K562 (cell line): ENCODE results near the gene CENPN. TPM values are rescaled to one million over a fixed set of nuclear protein-coding genes. Genes with fewer than 3 reads are reported as not detected.

ENCODE experiments used
- ATAC-seq: fragments of 200-7000 bp; cut with Tn5 transposase; 3 replicates; pipeline ENCODE4 v1.9.1; 2020; ENCODE audit warnings: moderate library complexity
- BruUV-seq: library from RNA; stranded (reverse); fragments of 400-500 nt; replicated peaks from 2 replicates; lab custom pipeline; 2021; lab: Mats Ljungman, UMichigan
- CTCF ChIA-PET: fragments of 300-600 bp; formaldehyde crosslinking; extraction: SDS; loops from one replicate; lab custom pipeline; 2021; ENCODE audit warnings: low intra/inter-chr PET ratio; lab: Yijun Ruan, JAX
- POLR2A ChIA-PET: fragments of 300-600, 350-650 bp; sonication (Branson Sonifier 250); formaldehyde crosslinking; extraction: SDS; loops from one replicate; lab custom pipeline; 2021; ENCODE audit warnings: antibody characterized with exemption, inconsistent platforms; lab: Yijun Ruan, JAX
- DNase-seq, 4 experiments: peaks; one replicate each; pipeline versions ENCODE4 v3.0.0 to v3.0.0-alpha.2; 2011 to 2018; ENCODE audit warnings: low spot score in 3 of 4, mixed read lengths in 3 of 4; ENCODE audit errors: extremely low read depth in 1 of 4
- FAIRE-seq: peaks from 2 replicates; lab custom pipeline; 2011; peaks lifted over from hg19 to GRCh38; lab: Jason Lieb, UNC
- H2AFZ ChIP-seq: 2 replicates; pipeline ENCODE4 v1.6.0; 2011; ENCODE audit warnings: low read depth, low read length, control low read depth, inconsistent platforms
- H3K27ac ChIP-seq: fragments of 200-600 bp; 3 replicates; pipeline ENCODE4 v1.8.0; 2011; ENCODE audit warnings: low read depth, mild to moderate bottlenecking, control low read depth, inconsistent platforms, low read length, moderate library complexity, mixed read lengths; ENCODE audit errors: extremely low read depth
- H3K27me3 ChIP-seq, 2 experiments: fragments of 300-600 bp in 1 of 2; 2 replicates in 1 of 2; 3 replicates in 1 of 2; pipeline versions ENCODE4 v1.6.0 to v1.8.0; 2011; ENCODE audit warnings: inconsistent platforms in 2 of 2, low read length in 2 of 2, mild to moderate bottlenecking in 1 of 2, mixed read lengths in 1 of 2, moderate library complexity in 1 of 2; ENCODE audit not compliant: control insufficient read depth in 2 of 2, insufficient read depth in 2 of 2
- H3K36me3 ChIP-seq: fragments of 300-600 bp; 3 replicates; pipeline ENCODE4 v1.8.0; 2011; ENCODE audit warnings: mild to moderate bottlenecking, low read length, inconsistent platforms; ENCODE audit not compliant: control insufficient read depth, insufficient read depth
- H3K4me1 ChIP-seq, 2 experiments: fragments of 200-600 bp in 1 of 2; replicated peaks in 1 of 2; 2 replicates in 1 of 2; 3 replicates in 1 of 2; pipeline versions ENCODE4 v1.5.1 to v1.8.0; 2011; ENCODE audit warnings: inconsistent platforms in 2 of 2, low read length in 2 of 2, mild to moderate bottlenecking in 1 of 2, mixed read lengths in 1 of 2, moderate library complexity in 1 of 2; ENCODE audit not compliant: control insufficient read depth in 2 of 2, insufficient read depth in 2 of 2
- H3K4me2 ChIP-seq: 2 replicates; pipeline ENCODE4 v1.6.1; 2011; ENCODE audit warnings: low read length, control low read depth, inconsistent platforms, mixed read lengths; ENCODE audit not compliant: insufficient read depth
- H3K4me3 ChIP-seq: fragments of 200-600 bp; sonication (generic), shearing (Covaris generic); 2 replicates; pipeline ENCODE4 v1.5.1; 2016; ENCODE audit warnings: control low read depth, inconsistent platforms
- H3K79me2 ChIP-seq: fragments of 200-600 bp; 3 replicates; pipeline ENCODE4 v1.8.0; 2011; ENCODE audit warnings: low read length, inconsistent platforms; ENCODE audit not compliant: control insufficient read depth, insufficient read depth
- H3K9ac ChIP-seq, 2 experiments: 2 replicates each; pipeline versions ENCODE4 v1.6.0 to v1.6.1; 2011; ENCODE audit warnings: low read depth in 2 of 2, low read length in 2 of 2, control low read depth in 1 of 2, inconsistent platforms in 1 of 2, mild to moderate bottlenecking in 1 of 2, mixed read lengths in 1 of 2; ENCODE audit not compliant: insufficient read depth in 1 of 2
- H3K9me1 ChIP-seq: one replicate; pipeline ENCODE4 v1.6.0; 2011; ENCODE audit warnings: inconsistent platforms, mild to moderate bottlenecking, low read length, moderate library complexity; ENCODE audit not compliant: control insufficient read depth, insufficient read depth
- H3K9me3 ChIP-seq: replicated peaks from 2 replicates; pipeline ENCODE4 v1.5.1; 2011; ENCODE audit warnings: low read depth, low read length, inconsistent platforms; ENCODE audit not compliant: control insufficient read depth, insufficient read depth
- H4K20me1 ChIP-seq: replicated peaks from 2 replicates; pipeline ENCODE4 v1.6.1; 2011; ENCODE audit warnings: low read length, inconsistent platforms, mixed read lengths; ENCODE audit not compliant: control insufficient read depth, insufficient read depth
- HDAC1 ChIP-seq, 2 experiments: fragments of 450-650 bp; IDR thresholded peaks; 2 replicates each; pipeline ENCODE4 v1.6.1; 2016 to 2017; ENCODE audit warnings: inconsistent platforms in 1 of 2, mild to moderate bottlenecking in 1 of 2, moderate library complexity in 1 of 2
- HNRNPH1 ChIP-seq: fragments of 200-400 bp; formaldehyde crosslinking; optimal IDR thresholded peaks from 2 replicates; pipeline ENCODE3; 2017; ENCODE audit warnings: low read depth, mild to moderate bottlenecking, low read length, moderate library complexity
- MCM2 ChIP-seq: fragments of 450-650 bp; IDR thresholded peaks from 2 replicates; pipeline ENCODE4 v1.6.1; 2017; ENCODE audit warnings: low read depth, mild to moderate bottlenecking
- MLX ChIP-seq, 2 experiments: fragments of 450-650 bp in 1 of 2; sonication (generic) in 1 of 2; formaldehyde crosslinking; conservative IDR thresholded peaks; 2 replicates each; pipeline versions ENCODE4 v1.4.0 to v1.8.1; 2020 to 2022; ENCODE audit warnings: mild to moderate bottlenecking in 1 of 2, missing genetic modification reagents in 1 of 2
- RBM22 ChIP-seq: fragments of 200-400 bp; formaldehyde crosslinking; IDR thresholded peaks from 2 replicates; pipeline ENCODE4 v1.6.1; 2018; ENCODE audit warnings: low read length, low read depth; ENCODE audit not compliant: poor library complexity, severe bottlenecking
- RCOR1 ChIP-seq, 2 experiments: IDR thresholded peaks; 2 replicates each; pipeline ENCODE4 v1.6.1; 2012; ENCODE audit warnings: low read depth in 2 of 2, low read length in 2 of 2, borderline replicate concordance in 1 of 2, improper control_type of control experiment in 1 of 2
- RFX7 ChIP-seq: fragments of 250-450 bp; sonication (Bioruptor Pico); IDR thresholded peaks from 2 replicates; pipeline ENCODE4 v1.5.1; 2021; ENCODE audit warnings: mild to moderate bottlenecking
- TCF7 ChIP-seq: sonication (generic); IDR thresholded peaks from 2 replicates; pipeline ENCODE4 v1.6.1; 2016; ENCODE audit warnings: antibody characterized with exemption, borderline replicate concordance
- TFAM ChIP-seq: fragments of 250-450 bp; sonication (Bioruptor Pico); conservative IDR thresholded peaks from 2 replicates; pipeline ENCODE4 v1.5.0; 2021; ENCODE audit warnings: mild to moderate bottlenecking, moderate library complexity
- ZNF586 ChIP-seq: fragments of 450-650 bp; formaldehyde crosslinking; conservative IDR thresholded peaks from 2 replicates; pipeline ENCODE4 v1.4.0; 2020; ENCODE audit warnings: mild to moderate bottlenecking, moderate library complexity
- WGBS: fragments of 100-300 bp; shearing (Covaris generic); methylation state at CpG from one replicate; pipeline ENCODE4 v1.1.6; 2016; ENCODE audit warnings: low coverage, mixed read lengths; ENCODE audit not compliant: insufficient coverage; ENCODE audit errors: missing lambda C conversion rate; 5-methylcytosine and 5-hydroxymethylcytosine counted together
- in situ Hi-C: fragments of 300-500 bp; cut with MboI; formaldehyde crosslinking; loops from 4 replicates; pipeline ENCODE4 v1.15.0; 2018; ENCODE audit warnings: inconsistent platforms, mixed read lengths
- intact Hi-C: fragments of 100-400 bp; cut with micrococcal nuclease; formaldehyde crosslinking; loops from 2 replicates; pipeline ENCODE4 v1.14.2; 2022
- polyA plus RNA-seq, 8 experiments: library from polyadenylated mRNA; depleted of rRNA in 4 of 8; stranded (reverse) in 5 of 8; unstranded in 3 of 8; fragments of >200 nt; fragmentation: Nextera tagmentation in 2 of 8; fragmentation: Illumina TruSeq in 1 of 8; extraction: Ambion mirVana in 2 of 8; extraction: Trizol in 1 of 8; gene quantifications; 2 replicates each; pipeline versions ENCODE4 v1.2.1 to v1.2.3, GENCODE V29; 2011 to 2014; ENCODE audit warnings: inconsistent platforms in 1 of 8, missing spikeins in 1 of 8
- total RNA-seq, 7 experiments: library from RNA; depleted of rRNA in 6 of 7; stranded (reverse); fragments of >200 nt in 6 of 7; fragmentation: Illumina TruSeq in 2 of 7; extraction: Trizol in 2 of 7; gene quantifications; 2 replicates each; pipeline versions ENCODE4 v1.2.1 to v1.2.3, GENCODE V29; 2011 to 2021; ENCODE audit warnings: low replicate concordance in 1 of 7
- TF ChIP-seq, protein P1 (sequence below), 3 experiments: fragments of 200-800 bp in 1 of 3; fragments of 250-450 bp in 1 of 3; fragments of 450-650 bp in 1 of 3; sonication (Bioruptor Pico) in 1 of 3; sonication (Bioruptor generic) in 1 of 3; formaldehyde crosslinking in 1 of 3; IDR thresholded peaks; 2 replicates each; pipeline versions ENCODE4 v1.6.1 to v1.8.0; 2016 to 2022; ENCODE audit warnings: mild to moderate bottlenecking in 2 of 3, missing genetic modification characterization in 2 of 3, missing compliant biosample characterization in 1 of 3, moderate library complexity in 1 of 3
- TF ChIP-seq, protein P2 (sequence below): IDR thresholded peaks from 2 replicates; pipeline ENCODE4 v1.6.1; 2011; ENCODE audit warnings: borderline replicate concordance, low read depth, mild to moderate bottlenecking, moderate library complexity, low read length; ENCODE audit not compliant: insufficient read depth, poor library complexity, severe bottlenecking
- TF ChIP-seq, protein P3 (sequence below): sonication (generic); formaldehyde crosslinking; IDR thresholded peaks from 2 replicates; pipeline ENCODE4 v1.9.0; 2022; ENCODE audit warnings: mild to moderate bottlenecking, missing genetic modification reagents

CENPN gene
- total and polyA plus RNA-seq, 9 of the 15 experiments (the other 6 are each of a cell fraction or from before 2014, with no cell fraction given), result 92.3 to 384 (median 140) TPM

DNA sequence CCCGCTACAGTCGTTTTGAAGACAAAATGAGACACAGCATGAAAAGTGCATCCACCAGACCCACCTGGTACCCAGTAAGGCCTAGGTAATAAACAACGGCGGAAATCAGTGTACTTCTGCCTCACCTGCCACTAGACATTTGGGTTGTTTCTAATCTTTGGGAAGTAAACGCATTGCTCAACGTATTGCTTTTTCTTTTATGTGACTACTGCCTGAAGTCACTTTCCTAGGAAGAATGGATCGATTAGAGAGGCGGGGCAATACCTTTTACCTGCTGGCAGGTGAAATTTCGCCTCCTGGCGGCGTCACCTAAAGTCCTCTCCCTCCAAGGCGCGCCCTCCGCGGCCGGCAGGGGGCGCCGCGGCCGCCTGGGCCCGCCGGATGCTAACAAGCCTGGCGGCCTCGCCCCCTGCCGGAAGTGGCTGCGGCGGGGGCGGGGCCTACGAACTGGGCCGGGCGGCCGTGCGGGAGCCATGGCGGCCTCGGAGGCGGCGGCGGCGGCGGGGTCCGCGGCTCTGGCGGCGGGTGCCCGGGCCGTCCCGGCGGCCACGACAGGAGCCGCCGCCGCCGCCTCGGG is 28.5 kb downstream of the CENPN start, which contains the start of gene ATMIN:
ATMIN (plus strand) TSS at position 445 of the 577 bp plus-strand sequence; CDS start at position 474, 29 bp downstream.
- H3K4me1 ChIP-seq, result peaks cover 9 to 14% of the 10 kb centered on the region in 2 experiments
- no TSS peak for BruUV-seq
- peak within 1 kb of the TSS; percentile 69 to 96 for H3K9ac ChIP-seq
- intact Hi-C loops (loop anchor here (5.0 kb wide), 2 partner anchors 62 to 162 kb away; partner anchors contain the start of gene GCSH), in situ Hi-C loops (no loop called here)
- H3K4me3 ChIP-seq, result peak within 1 kb of the TSS; percentile 86
- H4K20me1 ChIP-seq, result no peaks in the 10 kb centered on the region; the same call in 1 of the 2 replicates
- ChIA-PET CTCF (interaction anchor here (0.6 to 1.9 kb wide), 10 partner anchors 19 to 702 kb away, joined by 3 to 6 read pairs (median 4); partner anchors contain the start of gene C16orf46), POLR2A (interaction anchor here (0.7 to 1.7 kb wide), 6 partner anchors 10 to 236 kb away, joined by 3 to 10 read pairs (median 4); partner anchors contain the start of genes CENPN and CMC2)
- peak within 1 kb of the TSS; percentile 88 for H2AFZ ChIP-seq
- DNase-seq, result peak; percentile 94 to 98 (median 96)
- peak within 1 kb of the TSS; percentile 72 for H3K27ac ChIP-seq
- H3K4me2 ChIP-seq, result peak within 1 kb of the TSS; percentile 90
- H3K36me3 ChIP-seq, result peaks cover 36% of the 10 kb centered on the region
- H3K9me1 ChIP-seq, result no peaks in the 10 kb centered on the region
- ATAC-seq, result peak; percentile 96
- H3K9me3 ChIP-seq, result no peaks in the 10 kb centered on the region
- WGBS, result 9% methylated on average over 25 of the region's 54 CpGs
- peak; percentile 26 for FAIRE-seq
- H3K79me2 ChIP-seq, result peaks cover 28% of the 10 kb centered on the region
- H3K27me3 ChIP-seq, result no peaks in the 10 kb centered on the region
- TF ChIP-seq, protein P1, sequence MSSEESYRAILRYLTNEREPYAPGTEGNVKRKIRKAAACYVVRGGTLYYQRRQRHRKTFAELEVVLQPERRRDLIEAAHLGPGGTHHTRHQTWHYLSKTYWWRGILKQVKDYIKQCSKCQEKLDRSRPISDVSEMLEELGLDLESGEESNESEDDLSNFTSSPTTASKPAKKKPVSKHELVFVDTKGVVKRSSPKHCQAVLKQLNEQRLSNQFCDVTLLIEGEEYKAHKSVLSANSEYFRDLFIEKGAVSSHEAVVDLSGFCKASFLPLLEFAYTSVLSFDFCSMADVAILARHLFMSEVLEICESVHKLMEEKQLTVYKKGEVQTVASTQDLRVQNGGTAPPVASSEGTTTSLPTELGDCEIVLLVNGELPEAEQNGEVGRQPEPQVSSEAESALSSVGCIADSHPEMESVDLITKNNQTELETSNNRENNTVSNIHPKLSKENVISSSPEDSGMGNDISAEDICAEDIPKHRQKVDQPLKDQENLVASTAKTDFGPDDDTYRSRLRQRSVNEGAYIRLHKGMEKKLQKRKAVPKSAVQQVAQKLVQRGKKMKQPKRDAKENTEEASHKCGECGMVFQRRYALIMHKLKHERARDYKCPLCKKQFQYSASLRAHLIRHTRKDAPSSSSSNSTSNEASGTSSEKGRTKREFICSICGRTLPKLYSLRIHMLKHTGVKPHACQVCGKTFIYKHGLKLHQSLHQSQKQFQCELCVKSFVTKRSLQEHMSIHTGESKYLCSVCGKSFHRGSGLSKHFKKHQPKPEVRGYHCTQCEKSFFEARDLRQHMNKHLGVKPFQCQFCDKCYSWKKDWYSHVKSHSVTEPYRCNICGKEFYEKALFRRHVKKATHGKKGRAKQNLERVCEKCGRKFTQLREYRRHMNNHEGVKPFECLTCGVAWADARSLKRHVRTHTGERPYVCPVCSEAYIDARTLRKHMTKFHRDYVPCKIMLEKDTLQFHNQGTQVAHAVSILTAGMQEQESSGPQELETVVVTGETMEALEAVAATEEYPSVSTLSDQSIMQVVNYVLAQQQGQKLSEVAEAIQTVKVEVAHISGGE (CRISPR knock-in tag; IDR thresholded peaks at IDR 0.05), result peak in 1 of 3 experiments; percentile 62; a peak in 1 of 6 replicates
- no peak for TF ChIP-seq MCM2
- no peak for TF ChIP-seq ZNF586 (CRISPR knock-in tag)
- TF ChIP-seq, protein P2, sequence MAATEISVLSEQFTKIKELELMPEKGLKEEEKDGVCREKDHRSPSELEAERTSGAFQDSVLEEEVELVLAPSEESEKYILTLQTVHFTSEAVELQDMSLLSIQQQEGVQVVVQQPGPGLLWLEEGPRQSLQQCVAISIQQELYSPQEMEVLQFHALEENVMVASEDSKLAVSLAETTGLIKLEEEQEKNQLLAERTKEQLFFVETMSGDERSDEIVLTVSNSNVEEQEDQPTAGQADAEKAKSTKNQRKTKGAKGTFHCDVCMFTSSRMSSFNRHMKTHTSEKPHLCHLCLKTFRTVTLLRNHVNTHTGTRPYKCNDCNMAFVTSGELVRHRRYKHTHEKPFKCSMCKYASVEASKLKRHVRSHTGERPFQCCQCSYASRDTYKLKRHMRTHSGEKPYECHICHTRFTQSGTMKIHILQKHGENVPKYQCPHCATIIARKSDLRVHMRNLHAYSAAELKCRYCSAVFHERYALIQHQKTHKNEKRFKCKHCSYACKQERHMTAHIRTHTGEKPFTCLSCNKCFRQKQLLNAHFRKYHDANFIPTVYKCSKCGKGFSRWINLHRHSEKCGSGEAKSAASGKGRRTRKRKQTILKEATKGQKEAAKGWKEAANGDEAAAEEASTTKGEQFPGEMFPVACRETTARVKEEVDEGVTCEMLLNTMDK, result peak; percentile 99
- no peak for TF ChIP-seq HNRNPH1
- no peak for TF ChIP-seq RFX7 (CRISPR knock-in tag)
- TF ChIP-seq TCF7, result no peak
- no peak for TF ChIP-seq MLX (CRISPR knock-in tag; conservative IDR thresholded peaks at IDR 0.05)
- TF ChIP-seq TFAM (CRISPR knock-in tag), result no peak
- TF ChIP-seq RBM22, result peak; percentile 46
- peak in 1 of 2 experiments; percentile 85; a peak in 3 of 4 replicates for TF ChIP-seq RCOR1 (IDR thresholded peaks at IDR 0.05; ENCODE audit: borderline replicate concordance in 1 of 2, low read depth in 2 of 2, low read length in 2 of 2)
- peak in 1 of 2 experiments; percentile 25; a peak in 1 of 4 replicates for TF ChIP-seq HDAC1 (IDR thresholded peaks at IDR 0.05)
- TF ChIP-seq, protein P3, sequence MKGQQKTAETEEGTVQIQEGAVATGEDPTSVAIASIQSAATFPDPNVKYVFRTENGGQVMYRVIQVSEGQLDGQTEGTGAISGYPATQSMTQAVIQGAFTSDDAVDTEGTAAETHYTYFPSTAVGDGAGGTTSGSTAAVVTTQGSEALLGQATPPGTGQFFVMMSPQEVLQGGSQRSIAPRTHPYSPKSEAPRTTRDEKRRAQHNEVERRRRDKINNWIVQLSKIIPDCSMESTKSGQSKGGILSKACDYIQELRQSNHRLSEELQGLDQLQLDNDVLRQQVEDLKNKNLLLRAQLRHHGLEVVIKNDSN (CRISPR knock-in tag), result no peak
